ENCODE results near the gene GPATCH2.
"Not testable (repeated sequence)": the region's sequence is repeated elsewhere in the genome, so short reads cannot be mapped to it uniquely, and the experiment has no call there.

GPATCH2 gene

DNA sequence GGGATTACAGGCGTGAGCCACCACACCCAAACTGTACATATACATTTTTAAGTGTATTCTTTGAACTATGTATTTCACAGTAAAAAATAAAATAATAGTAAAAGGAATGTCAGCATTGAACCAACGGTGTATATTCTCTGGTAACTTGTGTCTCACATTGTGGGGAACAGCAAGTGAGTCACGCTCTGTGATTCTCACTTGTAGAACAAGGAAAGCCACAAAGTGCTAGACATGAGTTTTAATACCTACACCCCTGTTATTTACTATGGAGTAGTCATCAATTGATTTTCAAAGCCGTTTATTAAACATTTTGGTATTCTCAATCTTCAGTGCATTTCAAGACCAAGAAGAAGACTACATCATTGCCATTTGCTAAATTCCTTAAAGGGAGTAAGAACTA lies 197.2 kb downstream of the GPATCH2 start:
- DNase-seq = no peak

- no peak for DNase-seq
Observed at GRCh38 chr1:217432339-217432738, 198.6 kb downstream of the GPATCH2 start.

DNA sequence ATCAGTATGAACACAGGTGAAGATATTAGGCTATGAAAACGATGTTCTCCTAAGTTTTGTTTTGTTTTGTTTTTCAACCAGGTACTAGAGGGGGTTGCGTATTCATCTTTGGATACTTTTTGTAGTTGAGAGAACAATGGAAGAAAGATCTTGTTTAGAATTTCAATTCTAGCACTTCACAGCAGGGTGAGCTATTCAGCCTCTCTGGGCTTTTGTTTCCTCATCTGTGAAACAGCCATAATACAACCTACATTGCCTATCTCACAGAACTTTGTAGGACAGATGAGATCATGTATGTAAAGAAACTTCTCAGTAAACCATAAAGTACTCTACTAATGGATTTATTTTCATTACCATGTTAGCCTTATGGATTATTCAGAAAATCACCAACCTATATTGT lies 199.5 kb downstream of the GPATCH2 start:
- no peak for DNase-seq

DNA sequence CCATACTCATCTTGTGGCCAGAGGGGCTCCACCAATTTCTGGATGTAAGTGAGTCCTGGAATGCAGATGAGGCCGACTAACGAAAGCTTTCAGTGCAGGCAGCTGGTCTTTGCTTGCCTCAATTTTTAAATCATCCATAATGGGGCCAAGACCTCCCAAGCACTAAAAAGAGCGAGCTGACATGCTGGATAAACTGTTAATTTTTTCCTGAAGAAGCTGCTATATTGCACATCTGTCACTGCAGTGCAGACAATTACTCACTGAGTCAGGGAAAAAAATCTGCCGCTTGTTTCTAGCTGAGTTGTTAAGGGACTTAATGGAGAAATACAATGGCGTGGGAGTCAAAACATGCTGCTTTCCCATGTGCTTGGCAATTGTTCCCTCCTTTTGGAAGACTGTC lies 205.5 kb downstream of the GPATCH2 start:
- no peak for DNase-seq

DNA sequence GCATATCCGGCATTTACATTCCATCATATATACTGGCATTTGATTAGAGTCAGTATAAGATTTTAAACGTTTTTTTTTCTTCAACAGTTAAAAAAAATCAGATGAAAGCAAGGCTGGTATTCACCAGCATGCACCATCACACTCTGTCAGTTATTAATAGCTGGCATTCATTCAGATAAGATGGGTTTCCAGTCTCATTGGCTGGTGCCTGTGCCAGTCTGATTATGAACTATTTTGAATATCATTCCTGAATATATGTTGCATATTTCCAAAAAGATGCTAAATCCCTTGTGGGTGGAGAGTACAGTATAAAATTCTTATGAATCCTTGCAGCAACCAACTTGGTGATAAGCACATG lies 211.7 kb downstream of the GPATCH2 start:
- no peak for DNase-seq

DNA sequence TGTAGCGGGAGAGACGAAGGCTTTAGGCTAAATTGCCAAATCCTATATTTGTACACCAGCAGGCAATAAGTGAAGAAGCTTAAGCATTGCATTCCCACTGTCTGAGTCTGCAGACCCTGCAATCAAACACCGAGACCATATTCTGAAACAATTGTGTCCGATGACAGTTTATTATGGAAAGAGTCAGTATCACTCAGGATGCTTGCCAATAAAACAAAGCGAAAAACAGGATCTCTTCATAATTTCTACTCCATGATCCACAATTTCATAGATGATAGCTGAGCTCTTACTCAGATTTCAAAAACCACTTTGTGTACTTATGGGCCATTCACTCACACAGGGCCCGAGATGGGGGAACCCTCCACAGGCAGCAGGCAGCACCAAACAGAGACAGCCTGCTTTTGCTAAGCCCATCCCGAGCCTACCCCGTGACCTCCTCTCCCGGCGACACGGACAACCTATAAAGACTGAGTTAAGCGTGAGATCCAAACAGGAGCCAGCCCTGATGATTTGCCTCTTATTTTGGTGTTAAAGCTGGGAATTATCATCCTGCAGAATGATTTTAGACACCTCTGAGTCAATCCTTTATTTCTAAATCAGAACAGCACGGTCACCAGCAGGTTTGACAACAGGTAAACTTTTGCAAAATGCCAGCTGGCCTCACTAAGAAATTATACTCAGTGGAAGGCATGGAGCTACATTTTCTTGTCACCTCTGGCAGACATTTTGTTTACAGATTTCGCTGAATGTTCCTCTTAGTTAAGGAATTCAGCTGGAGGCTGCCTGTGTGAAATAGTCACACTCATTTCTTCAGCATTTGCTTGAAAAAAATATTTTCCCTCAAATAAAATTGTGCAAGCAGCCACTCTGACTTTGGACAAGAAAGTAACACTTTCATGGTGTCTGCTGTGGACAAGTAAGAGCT lies 212.4 kb downstream of the GPATCH2 start:
- no peak for DNase-seq

DNA sequence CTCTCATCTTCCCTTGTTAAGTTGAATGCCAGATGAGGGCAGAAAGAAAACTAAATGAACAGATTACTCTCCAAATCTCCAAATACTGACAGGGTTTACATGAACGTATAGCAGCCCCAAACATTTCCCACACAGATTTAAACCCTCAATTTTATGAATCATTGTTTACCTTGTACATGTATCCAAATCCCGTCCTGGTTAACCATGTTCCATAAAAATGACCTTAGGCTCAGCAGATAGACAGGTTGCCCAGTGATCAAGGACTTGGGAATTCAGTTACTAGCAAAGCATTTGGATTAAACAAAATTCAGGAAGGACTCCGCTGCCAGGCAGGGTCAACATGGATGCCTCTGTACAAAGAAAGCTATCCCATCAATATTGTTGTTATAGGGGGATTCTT lies 213.5 kb downstream of the GPATCH2 start:
- no peak for DNase-seq

- DNase-seq = no peak
Observed at GRCh38 chr1:217407534-217408001, 223.3 kb downstream of the GPATCH2 start.

GRCh38 chr1:217403026-217403720 lies 227.7 kb downstream of the GPATCH2 start:
- DNase-seq = no peak

- DNase-seq = no peak
Observed at GRCh38 chr1:217402301-217402700, 228.6 kb downstream of the GPATCH2 start.

GRCh38 chr1:217393896-217394295 lies 237.0 kb downstream of the GPATCH2 start:
- DNase-seq = no peak

DNA sequence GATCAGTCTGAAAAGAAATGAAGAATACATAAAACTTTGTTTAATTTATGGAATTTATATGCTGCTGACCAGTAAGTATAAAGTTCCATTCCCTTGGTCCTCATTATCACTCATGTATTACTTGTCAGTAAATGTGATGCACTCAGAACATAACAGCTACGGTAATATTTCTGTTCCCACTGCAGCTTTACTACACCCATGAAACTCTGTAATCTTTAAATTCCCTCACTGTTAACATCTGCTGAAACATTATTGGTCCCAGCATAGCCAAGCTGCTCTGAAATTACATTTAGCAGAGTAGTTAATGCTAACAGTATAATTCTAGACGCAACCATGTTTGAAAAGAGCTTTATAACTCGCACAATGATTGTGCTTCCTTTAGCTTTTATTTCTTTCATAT lies 238.4 kb downstream of the GPATCH2 start:
- no peak for DNase-seq

- no peak for DNase-seq
Observed at GRCh38 chr1:217389895-217390294, 241.0 kb downstream of the GPATCH2 start.

- no peak for DNase-seq
Observed at GRCh38 chr1:217388522-217389065, 242.3 kb downstream of the GPATCH2 start.

DNA sequence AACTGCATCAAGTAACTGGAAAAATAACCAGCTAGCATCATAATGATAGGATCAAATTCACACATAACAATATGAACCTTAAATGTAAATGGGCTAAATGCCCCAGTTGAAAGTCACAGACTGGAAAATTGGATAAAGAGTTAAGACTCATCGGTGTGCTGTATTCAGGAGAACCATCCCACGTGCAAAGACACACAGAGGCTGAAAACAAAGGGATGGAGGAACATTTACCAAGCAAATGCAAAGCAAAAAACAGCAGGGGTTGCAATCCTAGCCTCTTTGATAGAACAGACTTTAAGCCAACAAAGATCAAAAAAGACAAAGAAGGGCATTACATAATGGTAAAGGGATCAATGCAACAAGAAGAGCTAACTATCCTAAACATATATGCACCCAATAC lies 249.1 kb downstream of the GPATCH2 start:
- not testable (repeated sequence) for DNase-seq

- DNase-seq = not testable (repeated sequence)
Observed at GRCh38 chr1:217379804-217380203, 251.1 kb downstream of the GPATCH2 start.

- no peak for DNase-seq
Observed at GRCh38 chr1:217379336-217379735, 251.6 kb downstream of the GPATCH2 start.
